CD4-positive, alpha-beta T cell (primary cell): Measurements from ENCODE around the gene PRSS12. TPM values are rescaled to one million over a fixed set of nuclear protein-coding genes. Genes with fewer than 3 reads are reported as not detected.

Experiments
- ATAC-seq: fragments of 200-7000 bp; cut with Tn5 transposase; one replicate; pipeline ENCODE4 v1.10.0; 2022; ENCODE audit warnings: mild to moderate bottlenecking; ENCODE audit not compliant: poor library complexity
- CTCF ChIA-PET: fragments of 350-600 bp; sonication (Branson Sonifier 250); formaldehyde crosslinking; loops from one replicate; lab custom pipeline; 2021; ENCODE audit warnings: antibody characterized with exemption, inconsistent platforms; lab: Charles Lee
- POLR2A ChIA-PET: fragments of 350-600 bp; sonication (Branson Sonifier 250); formaldehyde crosslinking; loops from one replicate; lab custom pipeline; 2021; ENCODE audit warnings: antibody characterized with exemption, inconsistent platforms; lab: Charles Lee
- DNase-seq, 14 experiments: peaks; one replicate each; pipeline ENCODE4 v3.0.0-alpha.2; 2013 to 2020; ENCODE audit warnings: mixed read lengths in 2 of 14
- H3K27ac ChIP-seq, 2 donors: one replicate each; pipeline versions ENCODE4 v1.5.1 to v1.7.0; 2013; ENCODE audit warnings: low read length in 2 of 2, low read depth in 1 of 2, mild to moderate bottlenecking in 1 of 2
- H3K27me3 ChIP-seq, 2 experiments: 1 replicate in 1 of 2; 2 replicates in 1 of 2; pipeline versions ENCODE4 v1.6.1 to v1.7.0; 2013; ENCODE audit warnings: low read length in 2 of 2, control low read depth in 1 of 2, mild to moderate bottlenecking in 1 of 2, moderate library complexity in 1 of 2; ENCODE audit not compliant: insufficient read depth in 2 of 2, control insufficient read depth in 1 of 2
- H3K36me3 ChIP-seq: one replicate; pipeline ENCODE4 v1.6.1; 2013; ENCODE audit warnings: low read length, control low read depth; ENCODE audit not compliant: insufficient read depth
- H3K4me1 ChIP-seq: one replicate; pipeline ENCODE4 v1.6.1; 2013; ENCODE audit warnings: low read length, control low read depth; ENCODE audit not compliant: insufficient read depth
- H3K4me3 ChIP-seq: one replicate; pipeline ENCODE4 v1.5.1; 2013; ENCODE audit warnings: mild to moderate bottlenecking, low read length, moderate library complexity
- H3K9me3 ChIP-seq, 2 experiments: 1 replicate in 1 of 2; 2 replicates in 1 of 2; pipeline versions ENCODE4 v1.6.1 to v1.7.0; 2013; ENCODE audit warnings: low read length in 2 of 2, mild to moderate bottlenecking in 2 of 2, control low read depth in 1 of 2, moderate library complexity in 1 of 2; ENCODE audit not compliant: control insufficient read depth in 1 of 2, insufficient read depth in 1 of 2
- H3K27ac Mint-ChIP-seq: one replicate; pipeline ENCODE4 v1.8.0; 2020; ENCODE audit warnings: mixed read lengths
- H3K27me3 Mint-ChIP-seq: one replicate; pipeline ENCODE4 v1.8.0; 2021; ENCODE audit warnings: mixed read lengths
- H3K36me3 Mint-ChIP-seq: one replicate; pipeline ENCODE4 v1.8.0; 2021; ENCODE audit warnings: low read depth, mixed read lengths
- H3K4me1 Mint-ChIP-seq: one replicate; pipeline ENCODE4 v1.8.0; 2021; ENCODE audit warnings: low read depth, mixed read lengths
- H3K4me3 Mint-ChIP-seq: one replicate; pipeline ENCODE4 v1.8.0; 2020; ENCODE audit warnings: mild to moderate bottlenecking, mixed read lengths
- H3K9me3 Mint-ChIP-seq: one replicate; pipeline ENCODE4 v1.8.0; 2020; ENCODE audit warnings: mixed read lengths
- CTCF ChIP-seq: fragments of 200-600 bp; IDR thresholded peaks from one replicate; pipeline ENCODE4 v1.8.0; 2022; ENCODE audit warnings: antibody characterized with exemption, mild to moderate bottlenecking
- intact Hi-C, 2 experiments: fragments of 100-400 bp; cut with DNase I in 1 of 2; cut with micrococcal nuclease in 1 of 2; formaldehyde crosslinking; loops; one replicate each; pipeline versions ENCODE4 v1.15.1 to v1.9.0; 2023 to 2025; cut with DNase I, micrococcal nuclease
- total RNA-seq, 174 experiments: library from RNA in 2 of 174; stranded (reverse) in 2 of 174; gene quantifications; one replicate each; pipeline ENCODE4 v1.2.3 and lab custom pipeline; 2021 to 2026

The PRSS12 gene
- total RNA-seq, 2 experiments from 2014 or later = not detected

- DNase-seq = no peak
- no peak overlapping the region for H3K27ac Mint-ChIP-seq
- intact Hi-C loops = no loop called here
- CTCF ChIA-PET = interaction anchor here (1.3 kb wide), 1 partner anchor 17 kb away, joined by 3 read pairs; no protein-coding TSS in a partner anchor
- H3K4me3 ChIP-seq = no peak overlapping the region
- H3K36me3 ChIP-seq = no peaks in the 10 kb centered on the region
- no peak overlapping the region for H3K4me3 Mint-ChIP-seq
- no peaks in the 10 kb centered on the region for H3K36me3 Mint-ChIP-seq
- no peaks in the 10 kb centered on the region for H3K9me3 ChIP-seq
- no peaks in the 10 kb centered on the region for H3K27me3 ChIP-seq
- H3K27ac ChIP-seq = no peak overlapping the region
- no peak for TF ChIP-seq CTCF
- H3K4me1 Mint-ChIP-seq = no peaks in the 10 kb centered on the region
- POLR2A ChIA-PET = no interaction called here
- peaks cover 10% of the 10 kb centered on the region for H3K27me3 Mint-ChIP-seq
- ATAC-seq = no peak
- H3K4me1 ChIP-seq = no peaks in the 10 kb centered on the region
- no peaks in the 10 kb centered on the region for H3K9me3 Mint-ChIP-seq
Observed at GRCh38 chr4:118338518-118338917, 14.3 kb downstream of the PRSS12 start.

GRCh38 chr4:118337954-118338353, 14.8 kb downstream of the PRSS12 start:
- no peak for TF ChIP-seq CTCF
- ChIA-PET CTCF (interaction anchor here (1.3 kb wide), 1 partner anchor 16 kb away, joined by 3 read pairs; no protein-coding TSS in a partner anchor), POLR2A (no interaction called here)
- ATAC-seq (no peak), DNase-seq (no peak)
- no peaks in the 10 kb centered on the region for H3K4me1 ChIP-seq
- Mint-ChIP-seq H3K9me3 (no peaks in the 10 kb centered on the region), H3K27me3 (peaks cover 10% of the 10 kb centered on the region), H3K4me1 (no peaks in the 10 kb centered on the region), H3K36me3 (no peaks in the 10 kb centered on the region), H3K4me3 (no peak overlapping the region), H3K27ac (no peak overlapping the region)
- H3K4me3 ChIP-seq = no peak overlapping the region
- H3K9me3 ChIP-seq = no peaks in the 10 kb centered on the region
- peaks cover 0 to under 1% of the 10 kb centered on the region in 2 experiments for H3K27me3 ChIP-seq
- intact Hi-C loops = no loop called here
- no peaks in the 10 kb centered on the region for H3K36me3 ChIP-seq
- no peak overlapping the region for H3K27ac ChIP-seq

- CTCF ChIA-PET = no interaction called here
- DNase-seq (no peak), ATAC-seq (no peak)
- H3K27me3 Mint-ChIP-seq = peaks cover 7% of the 10 kb centered on the region
- POLR2A ChIA-PET = no interaction called here
- no peak overlapping the region for H3K4me3 Mint-ChIP-seq
- H3K4me1 Mint-ChIP-seq = no peaks in the 10 kb centered on the region
- no peaks in the 10 kb centered on the region for H3K9me3 Mint-ChIP-seq
- no peak for TF ChIP-seq CTCF
- peaks cover 0 to 5% of the 10 kb centered on the region in 2 experiments for H3K27me3 ChIP-seq
- no peaks in the 10 kb centered on the region for H3K4me1 ChIP-seq
- H3K36me3 ChIP-seq = no peaks in the 10 kb centered on the region
- no peak overlapping the region for H3K27ac Mint-ChIP-seq
- H3K27ac ChIP-seq = no peak overlapping the region
- H3K4me3 ChIP-seq = no peak overlapping the region
- no peaks in the 10 kb centered on the region for H3K36me3 Mint-ChIP-seq
- H3K9me3 ChIP-seq = no peaks in the 10 kb centered on the region
- intact Hi-C loops = no loop called here
Observed at GRCh38 chr4:118335774-118336173, 17.0 kb downstream of the PRSS12 start.
